WI38 (cell line): ENCODE measurements around the gene MRPS15.
"Not testable (repeated sequence)": the region's sequence is repeated elsewhere in the genome, so short reads cannot be mapped to it uniquely, and the experiment has no call there.

Source experiments
- H3K4me3 ChIP-seq: 2 replicates; pipeline ENCODE4 v1.5.1; 2011; ENCODE audit warnings: low read depth, mild to moderate bottlenecking, control low read depth, low read length
- CTCF ChIP-seq: IDR thresholded peaks from 2 replicates; pipeline ENCODE4 v1.5.1; 2012; ENCODE audit warnings: low read depth, mild to moderate bottlenecking, control low read depth, low read length

MRPS15 gene

GRCh38 chr1:36481091-36481490, 16.9 kb upstream of the MRPS15 start:
- no peak overlapping the region for H3K4me3 ChIP-seq
- no peak for TF ChIP-seq CTCF

GRCh38 chr1:36480161-36480560, 16.0 kb upstream of the MRPS15 start:
- TF ChIP-seq CTCF = no peak

DNA sequence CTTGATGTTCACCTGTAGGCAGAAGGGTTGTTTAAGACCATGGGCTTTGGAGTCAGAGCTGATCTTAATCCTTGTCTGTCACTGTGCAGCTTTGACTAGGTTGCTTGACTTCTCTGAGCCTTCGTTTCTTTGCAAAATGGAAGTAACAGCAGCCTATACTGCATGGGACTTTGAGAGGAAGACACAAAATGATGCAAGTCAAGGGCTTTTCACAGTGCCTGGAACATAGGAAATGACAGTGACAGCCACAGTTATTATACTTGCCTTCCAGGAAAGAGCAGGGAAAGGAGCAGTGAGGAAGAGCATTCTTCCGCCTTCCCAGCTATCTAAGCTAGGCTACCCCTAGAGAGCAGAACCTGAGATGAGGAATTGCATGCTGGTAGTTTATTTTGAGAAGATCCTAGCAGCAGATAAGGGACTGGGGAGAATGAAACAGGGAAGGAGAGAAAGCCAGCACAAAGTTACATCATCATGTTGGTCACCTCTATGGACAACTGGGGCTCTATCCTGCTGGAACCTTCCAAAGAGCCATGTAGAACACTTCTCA, 15.4 kb upstream of the MRPS15 start:
- TF ChIP-seq CTCF = no peak
- no peak overlapping the region for H3K4me3 ChIP-seq

More at GRCh38 chr1:36480161-36480560, 16.0 kb upstream of the MRPS15 start:
- H3K4me3 ChIP-seq = no peak overlapping the region

DNA sequence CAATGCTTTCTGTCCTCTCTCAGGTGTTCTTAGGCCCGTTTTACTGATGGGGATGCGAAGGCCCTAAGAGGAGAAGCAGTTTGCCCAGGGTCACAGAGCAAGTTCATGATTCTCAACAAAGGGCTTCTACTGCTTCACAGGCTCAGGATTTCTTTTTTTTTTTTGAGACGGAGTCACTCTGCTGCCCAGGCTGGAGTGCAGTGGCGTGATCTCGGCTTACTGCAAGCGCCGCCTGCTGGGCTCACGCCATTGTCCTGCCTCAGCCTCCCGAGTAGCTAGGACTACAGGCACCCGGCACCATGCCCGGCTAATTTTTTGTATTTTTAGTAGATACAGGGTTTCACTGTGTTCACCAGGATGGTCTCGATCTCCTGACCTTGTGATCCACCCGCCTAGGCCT, 13.4 kb upstream of the MRPS15 start:
- not testable (repeated sequence) for H3K4me3 ChIP-seq

DNA sequence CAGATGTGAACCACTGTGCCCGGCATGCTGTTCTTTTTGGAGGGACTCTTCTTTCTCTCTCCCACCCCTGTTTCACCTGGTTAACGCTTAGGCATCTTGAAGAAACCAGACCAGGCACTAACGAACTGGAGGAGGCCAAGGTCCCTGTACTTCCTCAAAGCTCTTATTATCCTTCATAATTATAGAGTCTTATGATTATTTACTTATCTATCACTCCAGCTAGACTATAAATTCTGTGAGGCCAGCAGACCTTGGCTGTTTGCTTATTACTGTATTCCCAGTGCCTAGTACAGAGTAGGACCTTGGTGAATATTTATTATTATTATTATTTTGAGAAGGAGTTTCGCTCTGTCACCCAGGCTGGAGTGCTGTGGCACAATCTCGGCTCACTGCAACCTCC, 12.8 kb upstream of the MRPS15 start:
- H3K4me3 ChIP-seq = no peak overlapping the region
- TF ChIP-seq CTCF = no peak

DNA sequence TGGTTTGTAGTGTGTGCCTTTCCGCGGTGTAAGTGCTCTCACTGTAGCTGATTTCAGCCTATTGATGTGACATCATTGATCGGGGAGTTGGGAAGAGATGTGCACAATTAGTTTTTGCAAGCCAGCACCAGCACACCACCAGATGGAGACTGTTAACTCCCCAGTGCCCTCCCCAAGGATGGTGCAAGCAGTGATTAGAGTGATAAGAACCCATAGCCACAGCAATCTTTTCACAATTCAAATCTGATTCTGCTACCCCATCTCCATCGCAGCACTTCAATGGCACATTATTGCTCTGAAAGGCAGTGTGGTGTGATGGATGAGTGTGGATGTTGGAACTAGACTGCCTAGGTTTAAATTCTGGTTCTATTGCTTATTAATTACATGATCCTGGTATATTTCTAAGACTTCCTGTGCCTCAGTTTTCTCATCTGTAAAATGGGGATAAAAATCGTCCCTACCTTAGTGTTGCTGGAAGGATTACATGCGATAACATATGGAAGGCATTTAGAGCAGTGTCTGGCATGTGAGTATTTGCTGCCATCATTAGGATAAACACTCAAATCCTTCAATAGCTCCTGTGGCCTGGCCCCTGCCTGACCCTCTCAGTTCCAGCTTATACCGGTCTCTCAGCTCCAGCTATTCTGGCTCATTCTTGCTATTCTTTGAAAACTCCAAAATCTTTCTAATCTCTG, 11.9 kb upstream of the MRPS15 start:
- TF ChIP-seq CTCF = no peak

DNA sequence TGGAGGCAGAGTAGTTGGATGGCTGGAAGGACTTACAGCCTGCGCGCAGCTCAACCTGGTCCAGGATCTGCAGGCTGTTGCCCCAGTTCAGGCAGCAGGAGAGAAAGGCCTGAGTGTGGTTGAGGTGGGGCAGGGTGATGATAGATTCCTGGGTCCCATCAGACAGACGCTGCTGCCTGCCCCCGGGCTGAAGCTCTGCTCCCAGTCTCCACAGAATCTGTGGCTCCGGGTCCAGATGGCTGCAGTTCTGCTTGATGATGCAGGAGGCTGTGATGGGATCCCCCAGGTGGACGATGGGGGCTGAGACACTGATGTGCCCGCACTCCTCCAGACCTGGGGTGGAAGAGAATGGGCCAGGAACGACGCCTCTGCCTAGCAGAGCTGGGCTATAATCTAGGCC, 11.2 kb upstream of the MRPS15 start:
- no peak for TF ChIP-seq CTCF
- no peak overlapping the region for H3K4me3 ChIP-seq

More for the DNA sequence above, 11.9 kb upstream of the MRPS15 start:
- no peak overlapping the region for H3K4me3 ChIP-seq

- TF ChIP-seq CTCF = no peak
- H3K4me3 ChIP-seq = no peak overlapping the region
Measured at GRCh38 chr1:36472656-36473055, 8.5 kb upstream of the MRPS15 start.
